Stimulated activated effector memory CD8-positive, alpha-beta T cell treated with anti-CD3 and anti-CD28 coated beads, Interleukin-12 subunit alpha, Interleukin-12 subunit beta, amount 100 ng/mL, for 72 hours (primary cell): ENCODE measurements around the gene POU6F2.
"Not testable (repeated sequence)": the region's sequence is repeated elsewhere in the genome, so short reads cannot be mapped to it uniquely, and the experiment has no call there.

Experiments
- ATAC-seq: fragments of 150-1000 bp; cut with Tn5 transposase; 2 replicates; pipeline ENCODE4 v1.10.0; 2021
- DNase-seq, 2 donors: peaks; one replicate each; pipeline ENCODE4 v3.0.0; 2021 to 2022; ENCODE audit warnings: low spot score in 2 of 2
- H3K27ac Mint-ChIP-seq: one replicate; pipeline ENCODE4 v1.8.0; 2022; ENCODE audit warnings: mild to moderate bottlenecking, mixed read lengths
- H3K36me3 Mint-ChIP-seq: one replicate; pipeline ENCODE4 v1.8.0; 2022; ENCODE audit warnings: mild to moderate bottlenecking, mixed read lengths
- H3K4me1 Mint-ChIP-seq: one replicate; pipeline ENCODE4 v1.8.0; 2022; ENCODE audit warnings: mixed read lengths
- H3K4me3 Mint-ChIP-seq: one replicate; pipeline ENCODE4 v1.8.0; 2022; ENCODE audit warnings: mild to moderate bottlenecking, mixed read lengths
- H3K9me3 Mint-ChIP-seq: one replicate; pipeline ENCODE4 v1.8.0; 2022; ENCODE audit warnings: mixed read lengths

Gene POU6F2, protein sequence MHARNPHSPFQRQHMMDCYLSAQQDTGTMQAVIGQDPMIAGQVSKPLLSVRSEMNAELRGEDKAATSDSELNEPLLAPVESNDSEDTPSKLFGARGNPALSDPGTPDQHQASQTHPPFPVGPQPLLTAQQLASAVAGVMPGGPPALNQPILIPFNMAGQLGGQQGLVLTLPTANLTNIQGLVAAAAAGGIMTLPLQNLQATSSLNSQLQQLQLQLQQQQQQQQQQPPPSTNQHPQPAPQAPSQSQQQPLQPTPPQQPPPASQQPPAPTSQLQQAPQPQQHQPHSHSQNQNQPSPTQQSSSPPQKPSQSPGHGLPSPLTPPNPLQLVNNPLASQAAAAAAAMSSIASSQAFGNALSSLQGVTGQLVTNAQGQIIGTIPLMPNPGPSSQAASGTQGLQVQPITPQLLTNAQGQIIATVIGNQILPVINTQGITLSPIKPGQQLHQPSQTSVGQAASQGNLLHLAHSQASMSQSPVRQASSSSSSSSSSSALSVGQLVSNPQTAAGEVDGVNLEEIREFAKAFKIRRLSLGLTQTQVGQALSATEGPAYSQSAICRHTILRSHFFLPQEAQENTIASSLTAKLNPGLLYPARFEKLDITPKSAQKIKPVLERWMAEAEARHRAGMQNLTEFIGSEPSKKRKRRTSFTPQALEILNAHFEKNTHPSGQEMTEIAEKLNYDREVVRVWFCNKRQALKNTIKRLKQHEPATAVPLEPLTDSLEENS

DNA sequence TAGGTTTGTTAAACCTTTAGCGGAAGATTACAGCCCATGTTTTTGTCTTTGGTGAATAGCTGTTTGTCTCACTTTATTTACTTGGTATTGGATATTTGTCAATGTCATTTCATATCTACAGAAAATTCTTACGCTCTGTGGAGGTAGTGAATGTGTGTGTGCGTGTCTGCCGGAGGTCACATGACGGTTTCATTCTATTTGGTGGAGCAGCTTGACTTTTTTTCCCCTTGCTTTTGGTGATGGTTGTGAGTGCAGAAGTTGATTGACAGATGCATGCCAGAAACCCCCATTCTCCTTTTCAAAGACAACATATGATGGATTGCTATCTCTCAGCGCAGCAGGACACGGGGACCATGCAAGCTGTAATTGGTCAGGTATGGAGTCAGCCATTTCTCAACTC lies at the start of gene POU6F2:
POU6F2 (plus strand) TSS at position 225 of the 400 bp plus-strand sequence; CDS start at position 270, 45 bp downstream.
- DNase-seq (no peak), ATAC-seq (no peak)
- Mint-ChIP-seq H3K4me1 (no peaks in the 10 kb centered on the region), H3K27ac (no peak within 1 kb of the TSS), H3K36me3 (no peaks in the 10 kb centered on the region), H3K4me3 (no peak within 1 kb of the TSS), H3K9me3 (peaks cover 3% of the 10 kb centered on the region)

DNA sequence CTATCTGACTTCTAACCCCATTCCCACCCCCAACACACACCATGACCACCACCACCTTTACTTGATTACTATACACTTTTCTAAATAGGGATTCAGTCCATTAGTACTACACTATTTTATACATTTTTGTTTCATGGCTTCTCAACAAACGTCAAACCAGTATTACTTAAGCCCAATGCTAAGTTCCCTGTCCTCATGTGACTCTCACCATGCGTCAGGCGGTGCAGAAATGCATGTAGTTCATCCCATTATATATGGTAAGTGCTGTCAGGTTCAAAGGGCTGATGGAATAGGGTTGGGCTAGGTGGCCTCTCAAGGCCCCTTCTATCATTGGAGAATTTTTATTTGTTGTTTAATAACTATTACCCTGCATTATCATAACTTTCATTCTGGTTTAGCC lies 49.2 kb upstream of the POU6F2 start:
- no peak for ATAC-seq
- Mint-ChIP-seq H3K27ac (no peak overlapping the region), H3K36me3 (peaks cover 6% of the 10 kb centered on the region), H3K4me3 (no peak overlapping the region), H3K9me3 (no peaks in the 10 kb centered on the region), H3K4me1 (no peaks in the 10 kb centered on the region)
- no peak for DNase-seq

GRCh38 chr7:38929460-38930171 lies 48.1 kb upstream of the POU6F2 start:
- H3K27ac Mint-ChIP-seq, result no peak overlapping the region
- no peak overlapping the region for H3K4me3 Mint-ChIP-seq
- ATAC-seq (no peak), DNase-seq (no peak)
- H3K4me1 Mint-ChIP-seq, result no peaks in the 10 kb centered on the region
- H3K9me3 Mint-ChIP-seq, result no peaks in the 10 kb centered on the region
- H3K36me3 Mint-ChIP-seq, result peaks cover 6% of the 10 kb centered on the region

- Mint-ChIP-seq H3K27ac (no peak overlapping the region), H3K36me3 (peaks cover 6% of the 10 kb centered on the region), H3K9me3 (no peaks in the 10 kb centered on the region), H3K4me3 (no peak overlapping the region), H3K4me1 (no peaks in the 10 kb centered on the region)
- DNase-seq (peak; percentile 18 to 72), ATAC-seq (no peak)
These were observed 45.1 kb upstream of the POU6F2 start for GRCh38 chr7:38932509-38933168.

DNA sequence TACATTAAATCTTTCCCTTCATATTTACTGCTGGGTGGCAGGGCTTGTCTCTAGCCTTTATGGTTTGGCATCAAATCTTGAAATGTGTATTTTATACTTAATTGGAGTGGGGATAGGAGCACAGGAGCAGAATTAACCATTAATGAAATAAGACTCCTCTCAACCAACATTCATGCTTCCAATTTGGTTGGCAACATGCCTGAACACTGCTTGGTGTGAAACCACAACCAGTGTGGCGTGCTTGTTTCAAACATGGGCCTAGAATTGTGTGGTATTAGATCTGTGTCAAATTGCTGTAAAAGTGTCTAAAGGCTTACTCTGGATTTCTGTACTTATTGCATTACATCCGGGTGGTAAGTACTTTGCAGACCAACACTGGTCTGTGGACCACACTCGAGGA lies 43.7 kb upstream of the POU6F2 start:
- H3K9me3 Mint-ChIP-seq, result no peaks in the 10 kb centered on the region
- H3K4me1 Mint-ChIP-seq, result no peaks in the 10 kb centered on the region
- no peak overlapping the region for H3K4me3 Mint-ChIP-seq
- ATAC-seq (no peak), DNase-seq (no peak)
- peaks cover 5% of the 10 kb centered on the region for H3K36me3 Mint-ChIP-seq
- H3K27ac Mint-ChIP-seq, result no peak overlapping the region

DNA sequence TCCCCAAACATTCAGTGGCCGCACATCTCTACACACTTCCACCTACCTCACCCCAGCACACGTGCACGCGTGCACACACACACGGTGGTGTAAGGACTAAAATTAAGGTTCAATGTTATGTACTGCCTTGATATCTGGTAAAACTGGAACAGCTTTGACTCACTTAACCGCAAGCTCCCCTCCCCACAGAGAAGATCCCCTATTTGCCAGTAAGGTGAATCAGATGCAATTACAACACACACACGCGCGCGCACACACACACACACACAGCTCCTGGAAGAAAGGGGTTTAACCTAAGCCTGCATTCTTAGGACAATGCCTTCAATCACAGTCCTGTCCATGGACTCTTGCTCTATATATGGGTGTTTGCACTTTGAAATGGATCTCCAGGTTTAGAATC lies 43.2 kb upstream of the POU6F2 start:
- H3K36me3 Mint-ChIP-seq, result peaks cover under 1% of the 10 kb centered on the region
- ATAC-seq (no peak), DNase-seq (no peak)
- H3K9me3 Mint-ChIP-seq, result no peaks in the 10 kb centered on the region
- H3K27ac Mint-ChIP-seq, result no peak overlapping the region
- H3K4me1 Mint-ChIP-seq, result no peaks in the 10 kb centered on the region
- no peak overlapping the region for H3K4me3 Mint-ChIP-seq

- no peaks in the 10 kb centered on the region for H3K36me3 Mint-ChIP-seq
- ATAC-seq (no peak), DNase-seq (no peak)
- H3K4me1 Mint-ChIP-seq, result no peaks in the 10 kb centered on the region
- no peaks in the 10 kb centered on the region for H3K9me3 Mint-ChIP-seq
- H3K4me3 Mint-ChIP-seq, result no peak overlapping the region
- no peak overlapping the region for H3K27ac Mint-ChIP-seq
These were observed 41.1 kb upstream of the POU6F2 start for GRCh38 chr7:38936641-38937040.

GRCh38 chr7:38938001-38938485 lies 39.7 kb upstream of the POU6F2 start:
- no peaks in the 10 kb centered on the region for H3K36me3 Mint-ChIP-seq
- H3K9me3 Mint-ChIP-seq, result no peaks in the 10 kb centered on the region
- ATAC-seq (no peak), DNase-seq (no peak)
- H3K4me1 Mint-ChIP-seq, result no peaks in the 10 kb centered on the region
- H3K4me3 Mint-ChIP-seq, result no peak overlapping the region
- no peak overlapping the region for H3K27ac Mint-ChIP-seq

DNA sequence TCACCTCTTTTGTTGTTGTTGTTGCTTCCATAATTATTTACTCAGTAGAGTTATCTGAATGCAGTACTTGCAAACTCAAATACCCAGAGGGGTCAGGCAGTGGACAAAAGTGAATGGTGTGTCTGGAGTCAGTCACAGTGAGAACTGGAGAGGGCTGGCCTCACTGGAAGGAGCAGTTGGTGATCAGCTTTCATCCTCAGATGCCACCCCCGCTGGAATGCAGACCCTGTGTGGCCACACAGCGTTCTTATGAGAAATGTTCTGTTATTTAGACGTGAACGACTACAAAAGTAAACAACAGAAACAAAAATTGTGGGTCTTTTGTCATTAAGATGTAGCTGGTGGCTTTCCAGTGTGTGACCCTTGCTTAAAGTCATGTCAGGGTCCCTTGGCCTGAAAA lies 39.1 kb upstream of the POU6F2 start:
- DNase-seq (no peak), ATAC-seq (no peak)
- Mint-ChIP-seq H3K36me3 (no peaks in the 10 kb centered on the region), H3K4me1 (no peaks in the 10 kb centered on the region), H3K9me3 (no peaks in the 10 kb centered on the region), H3K4me3 (no peak overlapping the region), H3K27ac (no peak overlapping the region)

DNA sequence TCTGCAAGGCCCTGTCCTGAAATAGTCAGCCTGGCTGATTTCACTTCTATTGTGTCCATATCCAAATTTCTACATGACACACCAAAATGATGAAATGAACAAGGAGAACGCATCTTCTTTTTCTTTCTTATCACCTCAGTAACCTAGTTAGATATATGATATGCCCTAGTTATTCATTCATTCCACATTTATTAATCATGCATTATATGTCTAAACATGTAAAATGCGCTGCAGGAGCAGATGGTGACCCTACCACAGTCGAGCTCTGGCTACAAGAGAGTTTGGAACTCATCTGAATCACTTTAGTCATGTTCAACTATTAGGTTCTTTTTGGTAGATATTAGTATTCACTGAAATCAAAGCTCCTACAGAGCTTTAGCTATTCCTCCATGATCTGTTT lies 36.9 kb upstream of the POU6F2 start:
- DNase-seq, result no peak
- H3K4me1 Mint-ChIP-seq, result no peaks in the 10 kb centered on the region
- H3K9me3 Mint-ChIP-seq, result no peaks in the 10 kb centered on the region
- H3K36me3 Mint-ChIP-seq, result no peaks in the 10 kb centered on the region
- H3K27ac Mint-ChIP-seq, result no peak overlapping the region
- no peak overlapping the region for H3K4me3 Mint-ChIP-seq
- no peak for ATAC-seq

GRCh38 chr7:38942431-38943051 lies 35.2 kb upstream of the POU6F2 start:
- H3K4me3 Mint-ChIP-seq, result no peak overlapping the region
- no peaks in the 10 kb centered on the region for H3K36me3 Mint-ChIP-seq
- H3K4me1 Mint-ChIP-seq, result no peaks in the 10 kb centered on the region
- H3K9me3 Mint-ChIP-seq, result no peaks in the 10 kb centered on the region
- DNase-seq, result no peak
- H3K27ac Mint-ChIP-seq, result no peak overlapping the region
- no peak for ATAC-seq

- H3K36me3 Mint-ChIP-seq, H3K27ac Mint-ChIP-seq, ATAC-seq, H3K9me3 Mint-ChIP-seq, DNase-seq, H3K4me3 Mint-ChIP-seq, H3K4me1 Mint-ChIP-seq: not testable (repeated sequence)
These were observed 30.2 kb upstream of the POU6F2 start for GRCh38 chr7:38947541-38947940.

DNA sequence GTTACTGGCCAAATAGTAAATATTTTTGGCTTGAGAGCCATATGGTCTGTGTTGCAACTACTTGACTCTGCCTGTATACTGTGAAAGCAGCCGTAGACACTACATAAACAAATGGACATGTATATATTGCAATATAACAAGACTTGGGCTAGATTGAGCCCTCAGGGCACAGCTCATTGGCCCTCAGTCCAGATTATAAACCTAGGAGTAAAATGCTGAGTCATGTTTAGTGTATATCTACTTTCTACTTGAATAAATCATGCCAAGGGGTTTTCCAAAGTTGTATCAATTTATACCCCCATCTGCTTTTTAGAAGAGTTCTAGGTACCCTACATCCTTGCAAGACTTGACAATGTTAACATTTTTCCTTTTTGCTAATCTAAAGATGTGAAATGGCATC lies 27.4 kb upstream of the POU6F2 start:
- DNase-seq, result no peak
- Mint-ChIP-seq H3K9me3 (no peaks in the 10 kb centered on the region), H3K4me1 (no peaks in the 10 kb centered on the region), H3K27ac (no peak overlapping the region), H3K36me3 (no peaks in the 10 kb centered on the region), H3K4me3 (no peak overlapping the region)
- no peak for ATAC-seq

GRCh38 chr7:38951213-38951612 lies 26.5 kb upstream of the POU6F2 start:
- ATAC-seq (no peak), DNase-seq (no peak)
- H3K36me3 Mint-ChIP-seq, result no peaks in the 10 kb centered on the region
- H3K4me1 Mint-ChIP-seq, result no peaks in the 10 kb centered on the region
- no peak overlapping the region for H3K27ac Mint-ChIP-seq
- no peak overlapping the region for H3K4me3 Mint-ChIP-seq
- no peaks in the 10 kb centered on the region for H3K9me3 Mint-ChIP-seq

DNA sequence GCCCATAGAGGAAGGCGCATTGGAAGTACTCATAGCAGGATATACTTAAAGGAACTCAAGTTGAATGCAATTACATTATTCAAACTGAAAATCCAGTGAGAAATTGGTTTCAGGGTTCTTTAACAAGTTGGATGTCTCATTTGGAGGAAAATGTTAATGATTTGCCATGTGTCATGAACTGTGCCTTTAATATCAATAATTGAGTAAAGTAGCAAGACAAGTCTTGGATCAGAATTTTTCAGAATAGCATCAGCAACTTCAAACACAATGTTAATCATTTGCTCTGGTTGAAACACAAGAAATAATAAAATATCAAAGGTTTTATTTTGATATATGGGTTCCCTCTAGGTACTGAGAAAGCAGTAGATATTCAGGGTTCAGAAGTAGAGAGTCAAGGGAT lies 24.5 kb upstream of the POU6F2 start:
- DNase-seq (no peak), ATAC-seq (no peak)
- H3K4me1 Mint-ChIP-seq, result no peaks in the 10 kb centered on the region
- no peaks in the 10 kb centered on the region for H3K36me3 Mint-ChIP-seq
- H3K9me3 Mint-ChIP-seq, result no peaks in the 10 kb centered on the region
- no peak overlapping the region for H3K27ac Mint-ChIP-seq
- no peak overlapping the region for H3K4me3 Mint-ChIP-seq
